Hepatic stellate cell (primary cell): ENCODE results near the gene WNT7B.
"Not testable (repeated sequence)": the region's sequence is repeated elsewhere in the genome, so short reads cannot be mapped to it uniquely, and the experiment has no call there.

Experiments
- DNase-seq: peaks from one replicate; pipeline ENCODE4 v3.0.0; 2011; ENCODE audit warnings: low spot score

The WNT7B gene

DNA sequence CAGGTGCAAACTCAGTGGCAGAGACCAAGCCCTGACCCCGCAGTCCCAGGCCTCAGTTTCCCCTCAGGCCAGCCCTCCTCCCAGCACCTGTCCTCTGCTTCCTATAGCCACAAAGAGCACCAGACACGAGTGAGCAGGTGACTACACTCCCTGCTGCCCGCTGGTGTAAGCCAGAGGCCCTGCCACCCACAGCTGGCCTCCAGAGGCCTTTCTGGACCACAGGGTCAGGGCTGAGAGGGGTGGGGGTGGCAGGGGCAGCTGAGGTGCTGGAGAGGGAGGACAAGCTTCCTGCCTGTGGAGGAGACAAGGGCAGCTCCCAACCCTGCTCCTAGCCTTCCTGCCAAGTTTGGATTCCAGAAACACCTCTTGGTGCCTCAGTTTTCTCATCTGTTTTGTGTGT lies 31.3 kb upstream of the WNT7B start:
- no peak for DNase-seq

DNA sequence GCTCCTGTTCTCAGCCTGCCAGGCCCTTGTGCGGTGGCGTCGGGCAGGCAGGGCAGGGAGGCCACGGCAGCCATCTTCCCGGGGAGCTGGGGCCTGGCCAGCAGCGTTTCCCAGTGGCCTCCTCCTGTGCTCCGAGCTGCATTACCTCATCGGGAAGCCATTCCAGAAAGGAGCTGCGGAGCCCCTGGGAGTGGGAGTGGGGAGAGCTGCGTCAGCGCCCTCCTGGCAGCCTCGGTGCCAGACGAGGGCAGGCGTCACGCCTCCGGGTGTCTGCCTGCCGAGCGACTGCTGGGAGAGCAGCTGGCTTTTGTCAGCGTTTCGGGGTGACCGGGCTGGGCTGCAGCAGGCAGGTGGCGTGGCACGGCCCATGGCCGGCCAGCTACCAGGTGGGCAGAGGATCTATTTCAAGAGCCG lies 30.9 kb upstream of the WNT7B start:
- peak; percentile 98 for DNase-seq

DNA sequence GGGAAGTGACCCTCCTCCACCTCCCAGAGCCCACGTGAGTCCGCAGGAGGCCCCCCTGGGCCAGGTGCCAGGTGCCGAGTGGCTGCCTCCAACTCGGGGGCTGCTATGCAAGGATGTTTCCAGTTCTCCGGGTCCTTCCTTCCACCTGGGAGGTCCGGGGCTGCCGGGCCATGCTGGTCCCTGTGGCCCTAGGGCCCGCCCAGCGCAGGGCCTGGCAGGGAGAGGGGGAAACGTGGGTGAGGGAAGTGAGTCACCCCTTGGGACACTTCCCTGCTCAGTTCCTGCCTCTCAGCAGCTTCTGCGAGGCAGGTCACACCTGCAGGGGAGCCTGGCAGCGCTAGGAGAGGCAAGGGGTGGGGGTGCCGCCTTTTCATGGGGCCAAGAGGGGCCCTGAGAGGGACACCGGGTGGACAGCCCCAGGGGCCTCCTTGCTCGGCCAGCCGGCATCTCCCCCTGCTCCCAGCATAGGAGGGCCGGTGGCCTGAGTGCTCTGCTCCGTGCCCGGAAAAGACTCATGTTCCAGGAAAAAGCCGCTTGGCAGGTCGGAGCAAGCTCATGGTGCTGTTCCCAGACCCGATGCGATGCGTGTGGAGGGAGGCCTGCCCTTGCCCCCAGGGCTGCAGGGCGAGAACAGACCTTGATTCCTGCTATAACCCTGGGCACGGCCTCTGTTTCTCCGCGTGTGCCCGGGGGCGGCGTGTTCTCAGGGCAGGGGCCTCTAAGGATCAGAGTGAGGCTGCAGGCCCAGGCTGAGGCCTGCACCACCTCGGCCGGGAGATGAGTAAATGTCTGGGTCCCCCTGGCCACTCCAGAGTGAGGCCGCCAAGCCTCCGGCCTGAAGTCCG lies 30.3 kb upstream of the WNT7B start:
- DNase-seq = peak; percentile 79

DNA sequence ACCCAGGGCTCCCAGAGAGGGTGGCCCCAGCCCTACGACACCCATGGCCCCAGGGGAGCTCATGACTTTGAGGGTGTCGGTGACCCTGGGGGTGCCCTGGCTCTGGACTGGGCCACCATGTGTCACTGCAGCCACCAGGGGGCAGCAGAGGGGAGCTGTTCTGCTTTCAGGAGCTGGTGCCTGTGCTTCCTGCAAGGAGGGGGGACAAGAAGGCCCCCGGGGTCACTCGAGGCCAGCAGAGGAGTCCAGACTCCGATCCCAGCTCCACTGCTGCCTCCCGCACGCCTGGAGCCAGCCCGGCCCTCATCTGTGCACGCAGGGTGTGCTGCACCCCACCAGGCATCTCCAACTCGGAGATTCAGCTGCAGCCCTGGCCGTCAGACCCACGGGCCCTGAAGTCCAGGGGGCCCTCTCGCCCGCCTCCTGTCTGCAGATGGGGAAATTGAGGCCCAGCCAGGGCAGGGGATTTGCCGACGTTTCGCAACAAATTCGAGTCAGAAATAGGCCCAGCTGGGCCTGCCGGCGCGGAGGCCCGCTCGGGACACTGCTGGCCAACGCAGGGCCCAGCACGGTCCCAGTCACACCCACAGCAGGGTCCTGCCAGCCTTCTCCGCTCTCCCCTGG lies 29.5 kb upstream of the WNT7B start:
- DNase-seq = peak; percentile 95

DNA sequence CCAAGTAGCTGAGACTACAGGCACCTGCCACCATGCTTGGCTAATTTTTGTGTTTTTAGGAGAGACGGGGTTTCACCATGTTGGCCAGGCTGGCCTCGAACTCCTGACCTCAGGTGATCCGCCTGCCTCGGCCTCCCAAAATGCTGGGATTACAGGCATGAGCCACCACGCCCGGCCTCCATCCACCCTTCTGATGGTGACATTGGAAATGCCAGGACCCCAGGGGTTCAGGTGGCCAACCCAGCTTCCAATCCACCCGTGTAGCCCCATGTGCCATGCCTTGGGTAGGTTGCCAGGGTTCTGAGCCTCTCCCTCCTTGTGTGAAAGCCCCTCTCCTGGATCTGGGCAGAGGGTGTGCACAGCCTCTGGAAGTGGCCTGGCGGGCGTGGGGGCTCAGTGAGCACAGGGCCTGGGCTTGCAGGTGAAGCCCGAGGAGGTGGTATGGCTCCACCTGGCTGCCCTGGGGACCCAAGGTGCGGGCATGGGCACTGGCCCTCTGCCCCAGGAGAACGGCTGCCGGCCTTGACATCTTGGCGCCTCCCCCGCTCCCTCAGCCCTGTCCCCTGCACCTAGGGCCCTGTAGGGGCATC lies 28.2 kb upstream of the WNT7B start:
- not testable (repeated sequence) for DNase-seq

DNA sequence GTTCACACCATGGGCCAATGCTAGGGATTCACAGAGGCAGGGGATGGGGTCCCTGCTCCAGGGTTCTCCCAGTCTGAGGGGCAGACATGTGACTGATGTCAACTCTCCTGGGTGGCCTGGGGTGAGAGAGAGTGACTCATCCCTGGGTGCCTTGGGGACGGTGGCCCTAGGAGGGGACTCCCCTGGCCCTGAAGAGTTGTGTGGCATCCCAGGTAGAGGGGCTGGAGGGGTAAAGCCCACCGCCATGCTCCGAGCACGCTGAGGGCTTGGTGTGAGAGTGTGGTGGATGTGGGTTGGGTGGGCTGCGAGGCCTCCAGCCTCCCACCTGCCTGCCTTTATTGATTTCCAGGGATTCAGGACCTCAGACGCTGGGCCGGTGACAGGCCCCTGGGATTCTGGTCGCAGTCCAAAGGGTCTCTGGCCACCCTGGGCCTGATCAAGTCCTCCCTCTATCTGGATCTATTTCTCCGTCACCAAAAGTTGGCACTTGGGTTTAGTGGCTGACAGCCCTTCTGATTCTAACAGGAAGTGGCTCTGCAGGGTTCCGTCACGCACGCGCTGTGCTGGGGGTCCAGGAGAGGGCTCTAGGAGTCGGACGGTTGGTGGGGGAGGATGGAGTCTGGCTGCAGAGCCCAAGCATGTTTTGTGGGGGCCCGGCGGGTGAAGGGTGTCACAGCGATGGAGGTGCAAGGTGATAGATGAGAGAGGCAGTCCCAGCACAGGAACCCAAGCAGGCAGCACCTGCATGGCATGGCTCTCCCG lies 27.3 kb upstream of the WNT7B start:
- no peak for DNase-seq

DNA sequence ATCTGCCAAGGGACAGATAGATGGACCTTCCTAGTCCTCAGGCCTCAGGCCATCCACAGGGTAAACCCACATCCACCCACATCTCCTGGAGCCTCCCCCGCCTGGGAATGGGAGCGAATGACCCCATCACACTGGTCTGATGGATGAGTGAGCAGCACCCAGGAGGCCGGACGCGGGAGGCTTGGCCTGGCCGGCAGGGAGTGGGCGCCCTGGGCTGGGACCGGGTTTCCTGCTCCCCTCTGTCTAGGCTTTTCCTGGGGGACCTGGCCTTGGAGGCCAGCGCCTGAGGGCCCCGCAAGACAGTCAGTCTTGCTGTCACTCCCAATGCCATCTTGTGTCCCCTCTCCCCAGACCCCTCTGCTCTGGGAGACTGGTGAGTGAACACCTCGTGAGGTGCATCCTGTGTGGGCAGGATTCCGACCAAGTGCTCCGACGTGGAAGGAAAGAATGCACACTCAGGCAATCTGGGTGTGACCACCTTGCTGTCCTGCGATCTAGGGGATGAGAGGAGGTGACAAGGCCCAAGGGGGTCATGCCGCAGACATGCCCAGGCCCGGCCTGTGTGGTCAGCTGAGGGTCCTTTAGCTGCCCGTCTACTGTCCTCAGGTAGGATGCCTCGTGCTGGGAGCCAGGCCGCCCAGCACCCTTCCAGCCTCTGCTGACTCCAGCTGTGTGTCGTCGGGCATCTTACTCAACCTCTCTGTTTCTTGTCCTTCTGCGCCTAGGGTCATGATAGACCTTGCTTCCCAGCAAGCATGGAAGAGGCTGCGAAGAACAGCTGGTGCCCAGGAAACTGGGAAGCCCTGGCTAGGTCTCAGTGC lies 26.5 kb upstream of the WNT7B start:
- peak; percentile 83 for DNase-seq

DNA sequence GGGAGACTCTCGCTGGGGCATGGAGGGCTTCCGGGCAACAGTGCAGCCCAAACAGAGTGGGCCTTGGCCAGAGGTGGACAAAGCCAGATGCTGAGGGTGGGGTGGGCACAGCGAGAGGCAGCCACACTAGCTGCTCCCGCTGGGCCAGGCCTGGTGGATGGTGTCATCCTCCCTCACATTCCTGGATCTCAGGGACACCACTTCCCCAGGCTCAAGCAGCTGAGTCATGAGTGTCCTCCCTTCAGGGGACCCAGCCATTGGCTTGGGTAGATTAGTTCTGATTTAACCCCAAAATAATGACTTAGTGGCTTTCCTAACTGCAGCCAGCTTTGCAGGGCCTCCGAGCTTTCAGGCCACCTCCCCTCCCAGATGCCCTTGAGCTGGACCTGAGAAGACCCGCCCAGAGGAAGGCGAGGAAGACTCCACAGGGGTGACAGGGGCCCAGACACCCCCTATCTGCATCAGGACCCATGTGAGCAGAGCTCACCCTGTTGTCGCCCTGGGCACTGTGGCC lies 25.9 kb upstream of the WNT7B start:
- peak; percentile 96 for DNase-seq

DNA sequence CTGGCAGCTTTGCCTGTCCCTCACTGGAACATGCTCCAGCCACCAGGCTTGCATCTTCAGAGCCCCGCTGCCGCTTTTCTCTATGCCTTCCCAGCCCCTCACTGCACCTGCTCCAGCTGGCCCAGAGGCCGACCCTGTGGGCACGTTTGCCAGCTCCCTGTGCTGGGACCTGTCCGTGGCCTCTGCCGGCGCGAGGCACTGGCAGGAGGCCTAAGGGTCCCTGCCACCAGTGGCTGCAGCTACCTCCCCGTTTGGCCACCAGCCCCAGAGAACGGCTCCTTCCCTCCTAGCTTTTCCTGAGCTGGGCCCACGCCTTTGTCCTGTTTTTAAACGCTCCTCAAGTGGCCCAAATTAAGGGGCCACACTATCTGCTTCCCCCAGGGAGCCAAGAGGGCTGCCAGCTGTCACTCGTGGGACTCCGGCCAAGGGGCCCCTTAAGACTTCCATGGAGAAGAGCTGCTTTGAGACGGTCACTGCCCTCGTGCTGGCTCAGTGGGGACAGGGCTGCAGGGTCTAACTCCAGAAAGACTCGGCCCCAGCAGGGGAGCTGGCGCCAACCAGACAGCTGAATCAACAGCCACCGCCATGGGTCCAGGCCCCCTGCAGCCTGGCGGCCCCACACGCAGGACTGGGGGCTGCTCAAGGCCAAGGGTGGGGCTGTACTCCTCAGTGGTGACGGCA lies 24.6 kb upstream of the WNT7B start:
- peak; percentile 37 for DNase-seq

DNA sequence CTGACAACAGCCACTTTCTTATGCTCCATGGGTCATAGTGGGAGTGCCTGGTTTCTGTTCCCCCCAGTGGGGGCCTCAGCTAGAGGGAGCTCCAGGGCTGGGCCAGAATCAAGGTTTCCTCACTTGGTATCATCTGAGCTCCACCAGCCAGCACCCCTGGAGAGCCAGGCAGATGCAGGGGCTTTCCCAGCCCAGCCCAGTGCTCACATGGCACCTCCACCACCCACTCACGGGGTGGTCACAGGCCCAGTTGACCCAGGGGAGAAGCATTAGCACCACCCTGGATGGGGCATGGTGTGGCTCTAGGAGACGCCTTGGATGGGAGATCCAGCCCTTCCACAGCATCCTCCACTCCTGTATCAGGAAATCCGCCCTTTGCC lies 24.1 kb upstream of the WNT7B start:
- no peak for DNase-seq

DNA sequence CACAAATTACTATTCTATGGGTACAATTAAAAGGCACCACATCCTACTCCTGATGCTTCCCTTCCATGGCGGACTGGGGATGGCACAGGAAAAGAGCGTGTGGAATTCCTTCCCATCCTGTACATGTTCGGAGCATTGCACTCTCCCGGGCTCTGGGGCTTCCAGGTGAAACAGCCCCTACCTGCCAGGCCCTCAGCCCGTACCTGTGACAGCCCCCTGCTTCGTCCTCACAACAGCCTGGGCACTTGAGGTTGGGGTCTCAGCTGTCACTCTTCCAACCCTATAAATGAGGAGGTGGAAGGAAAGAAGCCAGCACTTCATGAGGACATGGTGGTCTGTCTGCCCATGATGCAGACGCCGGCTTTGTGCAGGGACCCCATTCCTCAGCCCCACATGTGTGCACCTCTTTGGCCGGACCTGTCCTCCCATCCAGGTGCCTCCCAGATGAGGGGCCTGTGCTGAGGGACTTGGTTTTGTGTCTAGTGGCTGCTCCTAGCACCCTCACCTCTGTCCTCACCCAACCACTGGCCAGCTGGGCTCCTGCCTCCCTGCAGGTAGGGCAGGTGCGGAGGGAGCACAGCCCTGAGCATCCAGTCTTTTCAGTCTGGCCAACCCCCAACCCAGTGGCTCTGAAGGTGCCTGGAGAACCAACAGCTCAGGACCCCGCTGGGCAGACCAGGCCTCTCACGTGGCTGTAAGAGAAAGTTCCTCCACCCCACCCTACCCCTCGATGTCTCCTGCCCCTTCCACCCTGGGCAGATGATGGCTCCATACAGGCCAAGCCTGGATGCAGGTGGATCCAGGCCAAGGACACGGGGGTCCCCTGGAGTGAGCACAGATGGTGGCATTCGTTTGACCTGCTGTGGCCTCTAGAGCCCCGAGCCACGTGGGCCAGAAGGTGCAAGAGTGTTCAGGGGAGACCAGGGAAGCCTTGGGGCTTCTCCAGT lies 23.4 kb upstream of the WNT7B start:
- no peak for DNase-seq

DNA sequence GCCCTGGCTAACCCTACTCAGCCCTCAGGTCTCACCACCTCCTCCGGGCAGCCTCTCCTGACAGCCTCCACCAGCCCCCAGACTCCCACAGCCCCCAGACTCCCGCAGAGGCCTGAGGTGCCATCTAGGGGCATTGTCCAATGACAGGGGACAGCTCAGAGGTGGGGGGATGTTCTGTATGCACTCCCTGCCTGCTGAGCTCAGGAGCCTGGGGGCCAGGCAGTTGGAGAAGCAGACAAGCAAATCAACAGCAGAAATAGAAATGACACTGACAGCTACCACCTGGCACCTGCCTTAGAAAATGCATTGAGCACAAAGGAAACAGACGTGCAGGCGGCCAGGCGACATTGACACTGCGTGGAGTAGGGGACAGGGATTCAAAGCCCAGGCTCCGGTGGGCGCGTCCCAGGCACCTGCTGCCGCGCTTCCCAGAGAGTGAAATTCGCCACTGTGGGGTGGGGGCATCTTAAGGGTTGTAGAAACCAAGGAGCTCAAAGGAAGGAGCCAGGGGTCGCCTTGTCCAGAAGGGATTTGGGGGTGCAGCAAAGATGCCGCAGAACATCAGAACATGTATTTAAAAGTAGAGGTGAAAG lies 22.5 kb upstream of the WNT7B start:
- DNase-seq = no peak

DNA sequence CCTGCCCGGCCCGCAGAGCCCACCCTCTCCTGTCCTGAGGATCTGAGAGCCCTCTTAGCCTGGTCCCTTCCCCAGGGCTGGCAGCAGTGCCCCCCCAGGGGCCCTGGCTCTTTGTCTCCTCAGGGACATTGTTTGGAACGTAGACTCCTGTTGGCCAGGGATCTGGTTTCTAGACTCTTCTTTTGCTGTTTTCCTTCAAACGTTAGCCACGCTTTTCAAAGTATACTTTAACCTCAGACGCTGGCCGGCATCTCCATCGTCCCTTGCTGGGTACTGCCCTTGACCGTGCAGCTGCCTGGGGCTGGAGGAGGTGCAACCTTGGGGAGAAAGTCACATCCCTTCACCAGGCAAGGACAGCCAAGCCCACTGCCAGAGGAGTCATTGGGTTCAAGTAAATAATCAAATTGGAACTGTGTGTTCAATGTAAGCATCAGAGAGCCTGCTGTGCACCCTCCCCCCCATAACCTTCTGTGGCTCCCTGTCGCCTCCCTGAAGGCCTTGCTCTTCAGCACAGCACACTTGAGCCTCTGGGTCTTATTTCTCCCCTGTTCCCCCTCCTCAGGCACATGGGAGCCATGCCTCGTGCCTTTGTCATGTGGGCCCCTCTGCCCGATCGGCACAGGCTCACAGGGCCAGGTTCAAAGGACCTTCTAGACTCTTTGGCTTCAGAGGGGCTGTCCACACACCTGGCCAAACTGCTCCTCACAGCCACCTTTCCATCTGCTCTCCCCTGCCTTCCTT lies 21.8 kb upstream of the WNT7B start:
- DNase-seq = no peak

DNA sequence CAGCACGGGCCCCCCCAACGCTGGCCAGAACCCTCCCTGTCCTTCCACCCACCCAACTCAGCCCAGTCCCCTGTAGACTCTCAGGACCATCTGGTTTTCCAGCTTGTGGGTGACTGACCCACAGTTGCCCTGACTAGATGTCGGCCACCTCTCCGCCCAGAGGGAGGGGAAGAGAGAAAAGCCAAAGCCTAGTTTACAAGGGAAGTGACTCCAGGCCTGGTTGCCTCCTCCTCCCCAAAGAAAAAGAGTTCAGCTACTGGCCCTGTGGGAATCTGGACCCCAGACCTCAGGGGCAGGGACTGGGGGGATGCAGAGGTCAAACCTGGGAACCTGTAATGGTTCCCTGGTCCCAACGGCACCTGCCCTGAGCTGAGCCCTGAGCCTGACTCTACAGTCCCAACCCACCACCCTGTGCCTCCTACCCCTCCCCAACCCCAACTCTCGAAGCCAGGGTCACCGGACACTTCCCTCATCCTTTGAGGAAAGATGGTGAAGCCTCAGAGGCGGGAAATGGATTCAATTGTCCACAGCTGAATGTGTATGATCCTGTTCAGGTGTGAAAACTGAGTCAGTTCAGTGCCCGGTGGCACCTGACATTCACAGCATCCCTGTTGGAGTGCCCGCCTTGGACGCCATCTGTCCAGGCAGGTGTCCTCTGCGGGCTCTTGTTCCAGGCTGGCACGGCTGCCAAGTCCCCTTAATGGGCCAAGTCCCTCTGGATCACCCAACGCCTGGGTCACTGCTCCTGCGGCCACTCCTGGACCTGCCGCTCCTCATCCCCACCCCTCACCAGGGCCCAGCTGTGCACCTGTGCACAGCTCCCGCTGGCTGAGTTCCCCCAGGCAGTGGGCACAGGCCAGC lies 21.0 kb upstream of the WNT7B start:
- no peak for DNase-seq

DNA sequence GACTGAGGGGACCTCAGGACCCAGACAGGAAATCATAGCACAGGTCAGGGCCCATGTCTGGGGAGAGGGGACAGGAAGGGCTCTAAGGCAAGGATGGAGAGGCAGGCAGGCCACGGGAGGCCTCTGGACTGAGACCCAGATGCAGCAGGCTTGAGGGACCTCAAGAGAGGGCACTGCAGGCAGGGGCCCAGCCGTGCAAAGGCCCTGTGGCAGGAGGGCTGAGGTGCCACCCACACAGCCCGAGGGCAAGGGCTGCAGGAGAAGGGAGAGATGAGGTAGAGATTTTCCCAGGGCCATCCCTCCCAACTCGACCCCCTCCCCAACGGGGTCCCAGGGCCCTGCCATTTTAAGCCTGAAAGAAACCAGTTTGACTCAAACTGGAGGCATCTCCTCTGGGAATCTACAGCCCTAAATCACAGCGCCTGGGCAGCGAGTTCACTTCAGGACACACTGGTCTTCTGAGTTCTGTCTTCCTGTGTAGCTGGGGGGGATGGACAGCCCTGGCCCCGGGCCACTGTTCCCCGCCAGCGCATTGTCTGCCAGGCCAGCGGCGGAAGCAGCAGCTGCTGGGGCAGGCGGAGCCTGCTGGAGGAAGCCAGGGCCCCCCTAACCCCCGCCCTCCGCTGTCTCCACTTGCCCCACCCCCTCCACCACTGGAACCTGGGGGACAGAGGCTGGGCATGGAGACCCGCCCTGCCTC lies 20.3 kb upstream of the WNT7B start:
- peak; percentile 95 for DNase-seq

DNA sequence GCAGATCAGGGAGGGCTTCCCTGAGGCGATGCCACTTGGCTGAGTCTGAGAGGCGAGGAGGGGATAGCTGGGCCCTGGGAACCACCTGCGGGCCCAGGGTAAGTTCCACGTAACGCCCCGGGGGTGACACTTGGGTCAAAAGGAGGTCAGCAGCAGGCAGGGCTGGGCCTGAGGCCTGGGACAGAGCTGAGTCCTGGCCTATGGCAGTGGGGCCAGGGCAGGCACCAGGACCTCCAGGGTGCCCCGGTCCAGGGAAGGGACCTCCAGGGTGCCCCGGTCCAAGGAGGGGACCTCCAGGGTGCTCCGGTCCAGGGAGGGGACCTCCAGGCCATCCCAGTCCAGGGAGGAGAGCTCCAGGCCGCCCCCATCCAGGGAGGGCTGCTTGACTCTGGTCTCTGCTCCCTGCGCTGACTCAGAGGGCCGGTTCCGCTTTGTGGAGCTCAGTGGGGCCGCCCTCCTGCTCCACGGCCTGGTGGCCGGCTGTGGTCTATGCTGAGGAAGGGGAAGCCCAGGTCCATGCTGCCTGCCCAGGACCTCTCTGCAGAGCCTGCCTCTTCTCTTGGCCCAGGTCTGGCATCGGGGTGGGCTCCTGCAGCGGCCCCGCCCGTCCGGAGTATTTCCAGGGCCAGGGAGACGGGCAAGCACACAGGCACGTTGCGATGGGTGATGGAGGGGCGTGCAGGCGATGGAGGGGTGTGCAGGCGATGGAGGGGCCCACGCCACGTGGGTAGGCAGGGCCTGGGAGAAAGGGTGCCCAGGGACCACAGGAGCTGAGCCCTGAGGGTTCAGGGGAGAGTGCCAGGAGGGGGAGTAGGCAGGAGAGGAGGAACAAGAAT lies 19.5 kb upstream of the WNT7B start:
- DNase-seq = peak; percentile 77
